NT2/D1 (cell line): ENCODE measurements around the gene KCNH6.

Source experiments
- SUZ12 ChIP-seq: IDR thresholded peaks from 2 replicates; pipeline ENCODE4 v1.6.1; 2011; ENCODE audit not compliant: insufficient read length, insufficient read depth; ENCODE audit errors: extremely low read depth
- YY1 ChIP-seq: IDR thresholded peaks from 2 replicates; pipeline ENCODE4 v1.6.1; 2011; ENCODE audit not compliant: insufficient read length, insufficient read depth
- ZNF274 ChIP-seq: IDR thresholded peaks from 2 replicates; pipeline ENCODE4 v1.6.1; 2011; ENCODE audit warnings: mild to moderate bottlenecking, low read depth, low read length

DNA sequence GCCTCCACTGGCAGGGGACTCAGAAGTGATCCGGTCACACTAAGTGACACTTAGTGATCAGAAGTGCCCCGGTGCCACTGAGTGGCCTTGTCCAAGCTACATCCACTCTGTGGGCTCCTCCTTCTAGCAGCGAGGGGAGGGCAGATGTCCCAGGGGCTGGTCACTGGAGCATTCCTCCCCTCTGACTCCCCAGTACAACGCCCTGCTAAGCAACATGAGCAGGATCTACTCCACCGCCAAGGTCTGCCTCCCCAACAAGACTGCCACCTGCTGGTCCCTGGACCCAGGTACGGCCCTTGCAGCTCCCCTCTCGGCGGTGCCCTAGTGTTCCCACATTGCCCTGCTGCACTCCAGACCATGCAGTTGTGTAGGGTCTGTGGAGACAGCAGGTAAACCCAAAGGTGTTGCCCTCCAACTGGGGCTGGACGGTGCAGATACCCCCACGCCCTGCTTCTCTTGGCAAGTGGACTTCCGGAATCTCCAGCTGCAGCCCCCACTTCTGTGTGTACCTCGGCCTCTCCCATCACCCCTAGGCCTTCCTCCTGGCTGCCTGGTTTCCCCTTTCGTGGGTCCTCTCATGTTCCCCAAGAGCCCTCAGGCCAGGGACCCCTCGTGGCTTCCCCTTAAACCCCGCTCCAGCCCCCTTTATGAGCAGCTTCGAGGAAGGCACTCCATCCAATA is 44.2 kb upstream of the KCNH6 start:
- TF ChIP-seq SUZ12: no peak
- no peak for TF ChIP-seq ZNF274
- TF ChIP-seq YY1: no peak
